ENCODE measurements around the gene FGF3. TPM values are rescaled to one million over a fixed set of nuclear protein-coding genes. Genes with fewer than 3 reads are reported as not detected.

The FGF3 gene
- total RNA-seq, 1 experiment from 2014 or later = not detected

DNA sequence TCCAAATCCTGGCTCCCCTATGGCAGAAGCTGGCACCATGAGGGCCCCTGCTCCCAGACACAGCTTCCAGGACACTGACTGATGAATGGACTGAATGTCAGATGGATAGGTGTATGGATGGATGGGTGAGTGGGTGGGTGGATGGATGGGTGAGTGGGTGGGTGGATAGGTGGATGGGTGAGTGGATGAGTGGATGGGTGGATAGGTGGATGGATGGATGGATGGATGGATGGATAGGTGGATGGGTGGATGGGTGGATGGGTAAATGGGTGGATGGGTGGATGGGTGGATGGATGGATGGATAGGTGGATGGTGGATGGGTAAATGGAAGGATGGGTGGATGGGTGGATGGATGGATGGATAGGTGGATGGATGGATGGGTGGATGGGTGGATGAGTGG lies 4.3 kb downstream of the FGF3 start:
- Histone ChIP-seq H3K36me3 (ENCODE audit: low read depth, low read length) (no peaks in the 10 kb centered on the region), H3K9me3 (ENCODE audit: low read length) (no peaks in the 10 kb centered on the region), H2AFZ (ENCODE audit: low read length) (no peak overlapping the region), H3K9me2 (replicated peaks; ENCODE audit: low read length) (no peaks in the 10 kb centered on the region), H3K4me3 (ENCODE audit: low read length) (no peak overlapping the region), H3K4me2 (ENCODE audit: low read length) (no peak overlapping the region), H3K27ac (ENCODE audit: low read length) (no peak overlapping the region), H3K4me1 (ENCODE audit: insufficient read depth, low read length) (peaks cover 13% of the 10 kb centered on the region; the same call in 1 of the 2 replicates), H3K27me3 (ENCODE audit: low read length) (peaks cover 46% of the 10 kb centered on the region), H3K9ac (ENCODE audit: low read length) (no peak overlapping the region), H3K79me2 (ENCODE audit: low read length) (no peaks in the 10 kb centered on the region), H4K20me1 (ENCODE audit: low read length) (no peaks in the 10 kb centered on the region), H3F3A (ENCODE audit: low read length, unreplicated experiment) (no peaks in the 10 kb centered on the region)
- DNase-seq = no peak
- TF ChIP-seq, protein P1, sequence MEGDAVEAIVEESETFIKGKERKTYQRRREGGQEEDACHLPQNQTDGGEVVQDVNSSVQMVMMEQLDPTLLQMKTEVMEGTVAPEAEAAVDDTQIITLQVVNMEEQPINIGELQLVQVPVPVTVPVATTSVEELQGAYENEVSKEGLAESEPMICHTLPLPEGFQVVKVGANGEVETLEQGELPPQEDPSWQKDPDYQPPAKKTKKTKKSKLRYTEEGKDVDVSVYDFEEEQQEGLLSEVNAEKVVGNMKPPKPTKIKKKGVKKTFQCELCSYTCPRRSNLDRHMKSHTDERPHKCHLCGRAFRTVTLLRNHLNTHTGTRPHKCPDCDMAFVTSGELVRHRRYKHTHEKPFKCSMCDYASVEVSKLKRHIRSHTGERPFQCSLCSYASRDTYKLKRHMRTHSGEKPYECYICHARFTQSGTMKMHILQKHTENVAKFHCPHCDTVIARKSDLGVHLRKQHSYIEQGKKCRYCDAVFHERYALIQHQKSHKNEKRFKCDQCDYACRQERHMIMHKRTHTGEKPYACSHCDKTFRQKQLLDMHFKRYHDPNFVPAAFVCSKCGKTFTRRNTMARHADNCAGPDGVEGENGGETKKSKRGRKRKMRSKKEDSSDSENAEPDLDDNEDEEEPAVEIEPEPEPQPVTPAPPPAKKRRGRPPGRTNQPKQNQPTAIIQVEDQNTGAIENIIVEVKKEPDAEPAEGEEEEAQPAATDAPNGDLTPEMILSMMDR (conservative IDR thresholded peaks at IDR 0.05; ENCODE audit: low read depth, low read length) = no peak
- TF ChIP-seq EZH2 (IDR thresholded peaks at IDR 0.05; ENCODE audit: low read length, unreplicated experiment) = no peak
- no peak for TF ChIP-seq EZH2phosphoT487 (IDR thresholded peaks at IDR 0.05; ENCODE audit: borderline replicate concordance, low read length)
- intact Hi-C loops (cut with micrococcal nuclease) = no loop called here
- ATAC-seq = no peak
- ChIA-PET CTCF (no interaction called here), POLR2A (ENCODE audit: unreplicated experiment) (interaction anchor here (0.7 kb wide), 1 partner anchor 35 kb away, joined by 4 read pairs; no protein-coding TSS in a partner anchor)
- BruUV-seq (replicated peaks) = no TSS peak

- Histone ChIP-seq H3K4me3 (ENCODE audit: low read length) (no peak overlapping the region), H3K36me3 (ENCODE audit: low read depth, low read length) (no peaks in the 10 kb centered on the region), H3K27ac (ENCODE audit: low read length) (no peak overlapping the region), H3K9ac (ENCODE audit: low read length) (no peak overlapping the region), H3K4me2 (ENCODE audit: low read length) (no peak overlapping the region), H3K9me2 (replicated peaks; ENCODE audit: low read length) (no peaks in the 10 kb centered on the region), H3F3A (ENCODE audit: low read length, unreplicated experiment) (no peaks in the 10 kb centered on the region), H3K4me1 (ENCODE audit: insufficient read depth, low read length) (peaks cover 13% of the 10 kb centered on the region; the same call in 1 of the 2 replicates), H2AFZ (ENCODE audit: low read length) (no peak overlapping the region), H3K27me3 (ENCODE audit: low read length) (peaks cover 41% of the 10 kb centered on the region), H3K9me3 (ENCODE audit: low read length) (no peaks in the 10 kb centered on the region), H4K20me1 (ENCODE audit: low read length) (no peaks in the 10 kb centered on the region), H3K79me2 (ENCODE audit: low read length) (no peaks in the 10 kb centered on the region)
- DNase-seq = no peak
- ATAC-seq = no peak
- ChIA-PET POLR2A (ENCODE audit: unreplicated experiment) (no interaction called here), CTCF (no interaction called here)
- TF ChIP-seq, protein P1 (conservative IDR thresholded peaks at IDR 0.05; ENCODE audit: low read depth, low read length) = no peak
- no peak for TF ChIP-seq EZH2 (IDR thresholded peaks at IDR 0.05; ENCODE audit: low read length, unreplicated experiment)
- no peak for TF ChIP-seq EZH2phosphoT487 (IDR thresholded peaks at IDR 0.05; ENCODE audit: borderline replicate concordance, low read length)
- no TSS peak for BruUV-seq (replicated peaks)
- intact Hi-C loops (cut with micrococcal nuclease) = no loop called here
Measured at GRCh38 chr11:69814411-69814810, 4.8 kb downstream of the FGF3 start.

DNA sequence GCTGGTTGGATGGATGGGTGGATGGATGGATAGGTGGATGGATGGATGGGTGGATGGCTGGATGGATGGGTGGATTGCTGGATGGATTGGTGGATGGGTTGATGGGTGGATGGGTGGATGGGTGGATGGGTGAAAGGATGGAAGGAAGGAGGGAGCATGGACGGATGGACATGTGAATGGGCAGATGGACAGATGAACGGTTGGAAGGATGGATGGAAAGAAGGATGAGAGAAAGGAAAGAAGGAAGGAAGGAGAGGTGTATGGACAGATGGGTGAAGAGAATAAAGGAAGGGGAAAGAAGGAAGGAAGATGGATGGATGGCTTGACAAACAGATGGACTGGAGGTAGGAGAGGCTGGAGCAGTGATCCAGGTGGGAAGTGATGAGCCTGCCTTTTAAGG lies 5.4 kb downstream of the FGF3 start:
- no peaks in the 10 kb centered on the region for H3K9me3 ChIP-seq (ENCODE audit: low read length)
- H3F3A ChIP-seq (ENCODE audit: low read length, unreplicated experiment) = no peaks in the 10 kb centered on the region
- H3K4me1 ChIP-seq (ENCODE audit: insufficient read depth, low read length) = peaks cover 13% of the 10 kb centered on the region; the same call in 1 of the 2 replicates
- TF ChIP-seq, protein P1 (conservative IDR thresholded peaks at IDR 0.05; ENCODE audit: low read depth, low read length) = no peak
- no peak for TF ChIP-seq EZH2phosphoT487 (IDR thresholded peaks at IDR 0.05; ENCODE audit: borderline replicate concordance, low read length)
- TF ChIP-seq EZH2 (IDR thresholded peaks at IDR 0.05; ENCODE audit: low read length, unreplicated experiment) = no peak
- no peak overlapping the region for H3K27ac ChIP-seq (ENCODE audit: low read length)
- no peak overlapping the region for H3K4me2 ChIP-seq (ENCODE audit: low read length)
- DNase-seq (no peak), ATAC-seq (no peak)
- no peaks in the 10 kb centered on the region for H4K20me1 ChIP-seq (ENCODE audit: low read length)
- H3K9ac ChIP-seq (ENCODE audit: low read length) = no peak overlapping the region
- BruUV-seq (replicated peaks) = no TSS peak
- H3K9me2 ChIP-seq (replicated peaks; ENCODE audit: low read length) = no peaks in the 10 kb centered on the region
- H3K79me2 ChIP-seq (ENCODE audit: low read length) = no peaks in the 10 kb centered on the region
- H2AFZ ChIP-seq (ENCODE audit: low read length) = no peak overlapping the region
- intact Hi-C loops (cut with micrococcal nuclease) = no loop called here
- CTCF ChIA-PET = no interaction called here
- H3K4me3 ChIP-seq (ENCODE audit: low read length) = no peak overlapping the region
- H3K27me3 ChIP-seq (ENCODE audit: low read length) = peaks cover 37% of the 10 kb centered on the region
- POLR2A ChIA-PET (ENCODE audit: unreplicated experiment) = no interaction called here
- no peaks in the 10 kb centered on the region for H3K36me3 ChIP-seq (ENCODE audit: low read depth, low read length)
